AG10803 (cell line): ENCODE data around the gene CAMK2G.
"Not testable (repeated sequence)": the region's sequence is repeated elsewhere in the genome, so short reads cannot be mapped to it uniquely, and the experiment has no call there.

Experiments used
- DNase-seq: peaks from one replicate; pipeline ENCODE4 v3.0.0; 2010; ENCODE audit warnings: low read depth
- H3K4me3 ChIP-seq: 2 replicates; pipeline ENCODE4 v1.5.1; 2011; ENCODE audit warnings: mild to moderate bottlenecking, low read length, control low read depth
- TF ChIP-seq, protein P1 (sequence below): conservative IDR thresholded peaks from 2 replicates; pipeline ENCODE4 v1.5.1; 2011; ENCODE audit warnings: mild to moderate bottlenecking, low read length, control low read depth, inconsistent platforms

Gene CAMK2G

DNA sequence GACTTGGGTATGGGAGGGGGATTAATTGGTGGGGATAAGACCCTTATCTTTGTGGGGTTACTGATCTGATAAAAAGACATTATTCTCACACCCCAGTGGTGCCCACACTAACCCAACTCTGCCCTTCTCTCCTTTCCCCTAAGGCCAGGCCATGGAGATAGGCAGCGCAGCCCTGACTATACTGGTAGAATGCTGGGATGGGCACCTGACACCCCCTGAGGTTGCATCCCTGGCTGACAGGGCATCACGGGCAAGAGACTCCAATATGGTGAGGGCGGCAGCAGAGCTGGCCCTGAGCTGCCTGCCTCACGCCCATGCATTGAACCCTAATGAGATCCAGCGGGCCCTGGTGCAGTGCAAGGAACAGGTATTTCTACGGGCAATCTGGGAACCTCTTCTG is 76.3 kb downstream of the CAMK2G start:
- no peak overlapping the region for H3K4me3 ChIP-seq
- TF ChIP-seq, protein P1, sequence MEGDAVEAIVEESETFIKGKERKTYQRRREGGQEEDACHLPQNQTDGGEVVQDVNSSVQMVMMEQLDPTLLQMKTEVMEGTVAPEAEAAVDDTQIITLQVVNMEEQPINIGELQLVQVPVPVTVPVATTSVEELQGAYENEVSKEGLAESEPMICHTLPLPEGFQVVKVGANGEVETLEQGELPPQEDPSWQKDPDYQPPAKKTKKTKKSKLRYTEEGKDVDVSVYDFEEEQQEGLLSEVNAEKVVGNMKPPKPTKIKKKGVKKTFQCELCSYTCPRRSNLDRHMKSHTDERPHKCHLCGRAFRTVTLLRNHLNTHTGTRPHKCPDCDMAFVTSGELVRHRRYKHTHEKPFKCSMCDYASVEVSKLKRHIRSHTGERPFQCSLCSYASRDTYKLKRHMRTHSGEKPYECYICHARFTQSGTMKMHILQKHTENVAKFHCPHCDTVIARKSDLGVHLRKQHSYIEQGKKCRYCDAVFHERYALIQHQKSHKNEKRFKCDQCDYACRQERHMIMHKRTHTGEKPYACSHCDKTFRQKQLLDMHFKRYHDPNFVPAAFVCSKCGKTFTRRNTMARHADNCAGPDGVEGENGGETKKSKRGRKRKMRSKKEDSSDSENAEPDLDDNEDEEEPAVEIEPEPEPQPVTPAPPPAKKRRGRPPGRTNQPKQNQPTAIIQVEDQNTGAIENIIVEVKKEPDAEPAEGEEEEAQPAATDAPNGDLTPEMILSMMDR = no peak
- DNase-seq = no peak

GRCh38 chr10:73797324-73798025 is 76.9 kb downstream of the CAMK2G start:
- H3K4me3 ChIP-seq = no peak overlapping the region
- DNase-seq = no peak
- TF ChIP-seq, protein P1 = no peak

GRCh38 chr10:73796766-73797165 is 77.6 kb downstream of the CAMK2G start:
- no peak for DNase-seq
- TF ChIP-seq, protein P1 = no peak
- H3K4me3 ChIP-seq = no peak overlapping the region

GRCh38 chr10:73796035-73796434 is 78.3 kb downstream of the CAMK2G start:
- not testable (repeated sequence) for DNase-seq

GRCh38 chr10:73795491-73795890 is 78.9 kb downstream of the CAMK2G start:
- DNase-seq, H3K4me3 ChIP-seq: not testable (repeated sequence)

More at GRCh38 chr10:73796035-73796434, 78.3 kb downstream of the CAMK2G start:
- H3K4me3 ChIP-seq = not testable (repeated sequence)

DNA sequence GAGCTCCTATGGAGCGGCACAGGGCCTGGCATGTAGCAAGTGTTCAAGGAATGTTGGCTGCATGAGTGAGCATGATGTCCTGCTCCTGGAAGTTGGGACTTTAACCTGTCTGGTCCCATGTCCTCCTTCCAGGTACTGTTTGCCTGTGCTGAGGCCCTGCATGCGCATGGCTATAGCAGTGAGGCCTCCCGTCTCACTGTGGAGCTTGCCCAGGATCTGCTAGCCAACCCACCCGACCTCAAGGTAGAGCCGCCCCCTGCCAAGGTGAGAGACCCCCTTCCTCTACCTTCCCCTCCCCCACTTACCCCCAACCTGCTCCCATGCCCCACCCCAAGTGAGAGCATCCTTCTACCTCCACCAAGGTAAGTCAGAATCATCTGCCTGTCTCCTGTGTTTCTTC is 80.9 kb downstream of the CAMK2G start:
- no peak overlapping the region for H3K4me3 ChIP-seq
- DNase-seq = no peak
- TF ChIP-seq, protein P1 = no peak

- H3K4me3 ChIP-seq = no peak overlapping the region
- DNase-seq = no peak
- TF ChIP-seq, protein P1 = no peak
Measured at GRCh38 chr10:73791871-73792400, 82.4 kb downstream of the CAMK2G start.

DNA sequence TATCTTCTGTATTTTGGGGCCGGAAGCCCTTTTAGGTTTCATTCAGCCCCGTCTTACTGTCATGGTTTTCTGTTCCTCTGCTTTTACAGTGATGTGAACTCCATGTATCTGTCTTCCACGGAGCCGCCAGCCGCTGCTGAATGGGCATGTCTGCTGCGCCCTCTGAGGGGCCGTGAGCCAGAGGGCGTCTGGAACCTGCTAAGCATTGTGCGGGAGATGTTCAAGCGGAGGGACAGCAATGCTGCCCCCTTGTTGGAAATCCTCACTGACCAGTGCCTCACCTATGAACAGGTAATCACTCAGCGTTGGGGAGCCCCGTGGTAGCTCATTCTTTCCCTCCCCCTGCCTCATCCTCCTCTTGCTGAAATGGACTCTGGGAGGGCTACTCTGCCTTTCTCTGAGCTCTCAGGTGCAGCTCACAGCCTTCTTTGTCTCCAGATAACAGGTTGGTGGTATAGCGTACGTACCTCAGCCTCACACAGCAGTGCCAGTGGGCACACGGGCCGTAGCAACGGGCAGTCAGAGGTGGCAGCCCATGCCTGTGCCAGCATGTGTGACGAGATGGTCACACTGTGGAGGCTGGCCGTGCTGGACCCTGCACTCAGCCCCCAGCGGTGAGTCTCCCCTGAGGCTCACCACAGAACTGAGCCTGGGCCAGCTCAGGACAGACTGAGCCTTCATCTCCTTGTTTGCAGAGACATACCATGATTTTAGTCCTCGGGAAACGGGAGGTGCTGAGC is 83.3 kb downstream of the CAMK2G start:
- TF ChIP-seq, protein P1 = no peak
- H3K4me3 ChIP-seq = no peak overlapping the region
- DNase-seq = no peak
